Hematopoietic multipotent progenitor cell treated with erythropoietin and hydrocortisone succinate and interleukin-3 and kit ligand, for 15 days (in vitro differentiated cells): Measurements from ENCODE around the gene PLA2G12A.
"Not testable (repeated sequence)": the region's sequence is repeated elsewhere in the genome, so short reads cannot be mapped to it uniquely, and the experiment has no call there.

Experiments used
- DNase-seq: peaks from one replicate; pipeline ENCODE4 v3.0.0-alpha.2; 2015; ENCODE audit warnings: low spot score

The PLA2G12A gene

DNA sequence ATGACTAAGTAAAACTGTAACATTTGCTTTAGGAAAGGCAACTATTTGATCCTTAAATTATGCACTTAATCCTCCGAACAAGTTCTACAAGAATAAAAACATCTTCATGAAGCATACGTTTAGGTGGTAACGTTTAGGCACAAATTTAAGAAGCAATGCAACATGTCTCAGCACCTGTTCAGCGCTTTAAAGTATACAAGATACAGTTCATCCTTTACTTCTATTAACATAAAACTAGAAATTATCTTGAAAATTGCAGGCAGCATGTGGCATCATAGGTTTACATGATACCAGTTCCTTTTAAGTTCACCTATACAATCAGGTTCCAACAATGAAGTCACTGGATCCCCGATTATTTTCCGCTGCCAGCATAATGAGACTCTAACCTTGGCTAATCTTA is 1.5 kb downstream of the PLA2G12A start:
- DNase-seq = no peak

GRCh38 chr4:109723110-109723509 is 6.8 kb downstream of the PLA2G12A start:
- DNase-seq = no peak

DNA sequence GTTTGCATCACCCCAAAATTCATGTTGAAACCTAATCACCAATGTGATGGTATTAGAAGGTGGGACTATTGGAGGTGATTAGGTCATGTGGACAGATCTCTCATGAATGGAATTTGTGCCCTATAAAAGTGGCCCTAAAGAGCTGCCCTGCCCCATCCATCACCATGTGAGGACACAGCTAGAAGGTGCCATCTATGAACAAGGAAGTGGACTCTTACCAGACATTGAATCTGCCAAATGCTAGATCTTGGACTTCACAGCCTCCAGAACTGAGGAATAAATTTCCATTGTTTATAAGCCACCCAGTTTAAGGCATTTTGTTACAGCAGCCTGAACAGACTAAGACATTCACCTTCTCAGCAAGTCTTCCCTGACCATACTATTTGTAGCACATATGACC is 7.5 kb downstream of the PLA2G12A start:
- DNase-seq = no peak

- DNase-seq = no peak
These were observed 8.8 kb downstream of the PLA2G12A start for GRCh38 chr4:109721033-109721432.

GRCh38 chr4:109719604-109720003 is 10.3 kb downstream of the PLA2G12A start:
- no peak for DNase-seq

- DNase-seq = no peak
These were observed 11.1 kb downstream of the PLA2G12A start for GRCh38 chr4:109718759-109719158.

GRCh38 chr4:109713500-109713899 is 16.4 kb downstream of the PLA2G12A start:
- DNase-seq = no peak

DNA sequence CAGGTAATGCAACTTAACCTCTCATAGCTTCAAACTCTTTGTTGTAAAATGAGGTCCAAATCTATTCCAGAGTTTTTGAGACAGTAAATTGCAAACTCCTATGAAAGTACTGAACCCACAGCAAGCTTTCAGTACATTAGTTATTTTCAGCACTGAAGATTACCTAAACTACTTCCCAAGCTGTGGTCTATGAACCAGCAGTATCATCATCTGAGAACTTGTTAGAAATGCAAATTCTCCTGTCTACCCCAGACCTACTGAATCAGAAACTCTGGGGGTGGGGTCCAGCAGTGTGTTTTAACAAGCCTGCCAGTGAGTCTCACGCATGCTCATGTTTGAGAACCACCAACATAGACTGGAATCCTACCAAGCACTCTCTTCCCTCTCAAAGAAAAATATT is 20.9 kb downstream of the PLA2G12A start:
- DNase-seq = no peak

- DNase-seq = no peak
These were observed 21.4 kb downstream of the PLA2G12A start for GRCh38 chr4:109708435-109708834.

DNA sequence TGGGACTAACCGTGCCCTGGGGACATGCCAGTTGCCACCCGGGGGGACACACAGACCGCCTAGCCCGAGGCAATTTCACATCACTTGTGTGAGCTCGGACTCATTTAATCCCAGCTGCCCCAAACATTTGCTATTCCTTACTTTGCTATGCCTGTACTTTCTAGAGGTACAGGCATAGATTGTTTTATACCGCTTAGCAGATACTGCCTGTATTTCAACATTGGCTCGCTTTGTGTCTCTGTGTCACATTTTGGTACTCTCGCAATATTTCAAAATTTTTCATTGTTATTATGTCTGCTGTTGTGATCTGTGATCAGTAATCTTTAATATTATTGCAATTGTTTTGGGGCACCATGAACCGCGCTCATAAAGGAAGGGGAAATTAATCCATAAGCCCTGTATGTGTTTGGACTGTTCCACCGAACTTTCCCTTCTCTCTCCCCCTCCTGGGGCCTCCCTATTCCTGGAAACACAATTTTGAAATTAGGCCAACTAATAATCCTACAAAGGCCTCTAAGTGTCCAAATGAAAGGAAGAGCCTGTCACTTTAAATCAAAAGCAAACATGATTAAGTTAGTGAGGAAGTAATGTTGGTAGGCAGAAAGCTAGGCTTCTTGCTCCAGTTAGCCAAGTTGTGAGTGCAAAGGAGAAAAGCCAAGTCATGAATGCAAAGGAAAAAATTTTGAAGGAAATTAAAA is 26.1 kb downstream of the PLA2G12A start:
- DNase-seq = no peak

DNA sequence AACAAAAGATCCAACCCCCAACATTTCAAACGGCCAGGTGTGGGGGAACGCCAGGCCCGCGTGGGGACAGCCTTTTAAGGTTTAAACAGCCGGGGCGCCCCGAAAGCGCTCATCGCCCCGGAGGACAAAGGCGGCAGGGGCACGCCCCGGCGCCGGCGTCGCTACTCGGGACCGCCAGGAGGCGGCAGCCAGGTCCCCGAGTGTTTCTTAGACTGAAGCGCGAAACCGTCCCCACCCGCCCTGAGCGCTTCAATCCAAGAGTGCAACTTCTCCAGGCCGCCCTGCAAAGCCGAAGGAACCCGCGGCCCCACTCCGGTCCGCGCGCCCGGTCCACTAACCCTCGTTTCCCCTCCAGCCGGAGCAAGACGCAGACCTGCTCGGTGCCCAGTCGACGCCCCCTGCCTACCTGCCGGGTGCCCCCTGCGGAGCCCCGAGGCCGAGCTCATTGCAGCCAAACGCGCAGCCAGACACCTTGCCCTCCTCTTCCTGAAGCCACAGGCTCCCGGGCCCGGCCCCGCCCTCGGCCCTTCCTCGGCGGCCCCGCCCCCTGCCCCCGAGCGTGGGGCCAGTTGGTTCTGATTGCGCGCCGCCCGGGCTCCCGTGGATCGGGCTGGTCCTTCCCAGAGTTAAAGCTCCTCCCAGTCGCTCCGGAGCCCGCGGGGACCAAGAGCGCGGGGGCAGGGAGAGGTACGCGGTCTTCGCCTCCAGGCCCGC is 26.8 kb downstream of the PLA2G12A start, which contains the start of gene CASP6:
TSS of gene CASP6 (minus strand) at position 496 of the 714 bp plus-strand sequence. CDS start at position 446, 50 bp downstream.
- peak; percentile 78 for DNase-seq

- DNase-seq = no peak
These were observed 28.1 kb downstream of the PLA2G12A start for GRCh38 chr4:109701566-109702410.

GRCh38 chr4:109699553-109700225 is 30.2 kb downstream of the PLA2G12A start:
- no peak for DNase-seq

GRCh38 chr4:109698656-109699055 is 31.2 kb downstream of the PLA2G12A start:
- DNase-seq = no peak

GRCh38 chr4:109691411-109691920 is 38.4 kb downstream of the PLA2G12A start:
- DNase-seq = no peak

DNA sequence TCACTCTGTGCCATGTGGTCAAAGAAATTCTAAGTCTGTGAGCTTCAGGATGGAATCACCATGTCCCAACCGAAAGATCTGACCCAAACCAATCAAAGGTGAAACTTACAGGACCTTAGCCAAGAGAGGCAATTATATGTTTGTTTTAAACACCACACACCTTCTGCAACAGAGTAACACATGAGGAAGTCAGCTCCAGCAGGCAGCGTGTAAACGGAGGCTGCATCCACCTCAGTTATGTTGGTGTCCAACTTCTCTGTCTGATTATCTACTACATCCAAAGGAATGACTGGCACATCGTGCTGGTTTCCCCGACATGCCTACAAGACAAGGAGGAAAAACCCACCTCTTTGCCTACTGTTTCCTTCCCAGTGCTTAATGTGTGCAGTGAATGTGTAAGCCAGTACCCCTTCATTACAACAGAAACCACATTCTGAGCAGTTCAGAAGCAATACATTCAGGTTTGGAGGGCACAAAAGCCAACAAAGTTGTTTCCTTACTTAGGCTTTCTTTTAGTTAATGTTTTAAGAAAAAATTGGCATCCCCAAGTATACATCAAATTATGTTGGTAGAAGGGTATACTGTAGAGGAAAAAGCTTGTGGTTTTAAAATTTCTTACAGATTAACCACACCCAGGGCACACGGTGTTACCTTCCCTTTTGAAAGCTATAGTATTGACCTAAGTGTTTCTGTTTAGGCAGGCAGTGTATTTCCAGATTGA is 39.0 kb downstream of the PLA2G12A start:
- DNase-seq = no peak

GRCh38 chr4:109684727-109685126 is 45.1 kb downstream of the PLA2G12A start:
- no peak for DNase-seq

GRCh38 chr4:109683621-109684253 is 46.1 kb downstream of the PLA2G12A start:
- DNase-seq = no peak

DNA sequence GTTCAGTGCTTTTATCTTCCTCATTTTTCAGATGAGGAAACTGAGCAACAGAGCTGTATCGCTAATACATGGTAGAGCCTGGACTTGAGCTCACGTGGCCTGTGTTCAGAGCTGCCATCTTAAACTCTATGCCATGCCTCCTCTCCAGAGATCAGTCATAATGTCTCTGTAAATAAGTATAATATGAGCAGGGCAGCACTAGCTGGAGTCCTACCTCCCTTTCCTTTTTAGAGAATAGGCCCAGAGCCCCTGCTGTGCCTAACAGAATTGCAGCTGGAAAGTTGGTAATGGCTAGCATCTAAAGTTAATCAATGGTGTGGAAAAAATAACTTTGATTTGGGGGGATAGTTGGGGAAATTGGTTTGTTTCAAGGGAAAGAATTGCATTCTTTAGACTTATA is 47.0 kb downstream of the PLA2G12A start:
- no peak for DNase-seq

DNA sequence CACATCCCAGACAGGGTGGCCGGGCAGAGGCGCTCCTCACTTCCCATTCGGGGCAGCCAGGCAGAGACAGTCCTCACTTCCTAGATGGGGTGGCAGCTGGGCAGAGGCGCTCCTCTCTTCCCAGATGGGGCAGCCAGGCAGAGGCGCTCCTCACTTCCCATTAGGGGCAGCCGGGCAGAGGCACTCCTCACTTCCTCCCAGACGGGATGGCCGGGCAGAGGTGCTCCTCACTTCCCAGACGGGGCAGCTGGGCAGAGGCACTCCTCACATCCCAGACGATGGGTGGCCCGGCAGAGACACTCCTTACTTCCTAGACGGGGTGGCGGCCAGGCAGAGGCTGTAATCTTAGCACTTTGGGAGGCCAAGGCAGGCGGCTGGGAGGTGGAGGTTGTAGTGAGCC is 50.9 kb downstream of the PLA2G12A start:
- not testable (repeated sequence) for DNase-seq

- DNase-seq = not testable (repeated sequence)
These were observed 51.4 kb downstream of the PLA2G12A start for GRCh38 chr4:109678472-109678871.
